ENCODE results near the gene MOK. TPM values are rescaled to one million over a fixed set of nuclear protein-coding genes. Genes with fewer than 3 reads are reported as not detected.

MOK gene
- total RNA-seq, 2 donors from 2014 or later, result 4.8 to 6.9 TPM

GRCh38 chr14:102182190-102182589, 122.8 kb downstream of the MOK start:
- intact Hi-C loops (cut with DNase I), result no loop called here
- H3K9me3 ChIP-seq, result no peaks in the 10 kb centered on the region
- H3K27me3 ChIP-seq, result no peaks in the 10 kb centered on the region
- H3K36me3 ChIP-seq, result no peaks in the 10 kb centered on the region
- TF ChIP-seq, protein P1, sequence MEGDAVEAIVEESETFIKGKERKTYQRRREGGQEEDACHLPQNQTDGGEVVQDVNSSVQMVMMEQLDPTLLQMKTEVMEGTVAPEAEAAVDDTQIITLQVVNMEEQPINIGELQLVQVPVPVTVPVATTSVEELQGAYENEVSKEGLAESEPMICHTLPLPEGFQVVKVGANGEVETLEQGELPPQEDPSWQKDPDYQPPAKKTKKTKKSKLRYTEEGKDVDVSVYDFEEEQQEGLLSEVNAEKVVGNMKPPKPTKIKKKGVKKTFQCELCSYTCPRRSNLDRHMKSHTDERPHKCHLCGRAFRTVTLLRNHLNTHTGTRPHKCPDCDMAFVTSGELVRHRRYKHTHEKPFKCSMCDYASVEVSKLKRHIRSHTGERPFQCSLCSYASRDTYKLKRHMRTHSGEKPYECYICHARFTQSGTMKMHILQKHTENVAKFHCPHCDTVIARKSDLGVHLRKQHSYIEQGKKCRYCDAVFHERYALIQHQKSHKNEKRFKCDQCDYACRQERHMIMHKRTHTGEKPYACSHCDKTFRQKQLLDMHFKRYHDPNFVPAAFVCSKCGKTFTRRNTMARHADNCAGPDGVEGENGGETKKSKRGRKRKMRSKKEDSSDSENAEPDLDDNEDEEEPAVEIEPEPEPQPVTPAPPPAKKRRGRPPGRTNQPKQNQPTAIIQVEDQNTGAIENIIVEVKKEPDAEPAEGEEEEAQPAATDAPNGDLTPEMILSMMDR (IDR thresholded peaks at IDR 0.05), result no peak
- H3K4me3 ChIP-seq, result no peak overlapping the region
- no peak overlapping the region for H3K27ac ChIP-seq
- DNase-seq, result no peak
- no peak overlapping the region for H3K9ac ChIP-seq (ENCODE audit: low read depth in 2 of 2, low read length in 2 of 2)
- no peaks in the 10 kb centered on the region for H3K4me1 ChIP-seq

GRCh38 chr14:102181187-102181586, 123.8 kb downstream of the MOK start:
- Histone ChIP-seq H3K9ac (ENCODE audit: low read depth in 2 of 2, low read length in 2 of 2) (no peak overlapping the region), H3K27ac (no peak overlapping the region), H3K9me3 (no peaks in the 10 kb centered on the region), H3K36me3 (no peaks in the 10 kb centered on the region), H3K27me3 (no peaks in the 10 kb centered on the region), H3K4me3 (no peak overlapping the region), H3K4me1 (no peaks in the 10 kb centered on the region)
- TF ChIP-seq, protein P1 (IDR thresholded peaks at IDR 0.05), result no peak
- DNase-seq, result no peak
- intact Hi-C loops (cut with DNase I), result no loop called here

DNA sequence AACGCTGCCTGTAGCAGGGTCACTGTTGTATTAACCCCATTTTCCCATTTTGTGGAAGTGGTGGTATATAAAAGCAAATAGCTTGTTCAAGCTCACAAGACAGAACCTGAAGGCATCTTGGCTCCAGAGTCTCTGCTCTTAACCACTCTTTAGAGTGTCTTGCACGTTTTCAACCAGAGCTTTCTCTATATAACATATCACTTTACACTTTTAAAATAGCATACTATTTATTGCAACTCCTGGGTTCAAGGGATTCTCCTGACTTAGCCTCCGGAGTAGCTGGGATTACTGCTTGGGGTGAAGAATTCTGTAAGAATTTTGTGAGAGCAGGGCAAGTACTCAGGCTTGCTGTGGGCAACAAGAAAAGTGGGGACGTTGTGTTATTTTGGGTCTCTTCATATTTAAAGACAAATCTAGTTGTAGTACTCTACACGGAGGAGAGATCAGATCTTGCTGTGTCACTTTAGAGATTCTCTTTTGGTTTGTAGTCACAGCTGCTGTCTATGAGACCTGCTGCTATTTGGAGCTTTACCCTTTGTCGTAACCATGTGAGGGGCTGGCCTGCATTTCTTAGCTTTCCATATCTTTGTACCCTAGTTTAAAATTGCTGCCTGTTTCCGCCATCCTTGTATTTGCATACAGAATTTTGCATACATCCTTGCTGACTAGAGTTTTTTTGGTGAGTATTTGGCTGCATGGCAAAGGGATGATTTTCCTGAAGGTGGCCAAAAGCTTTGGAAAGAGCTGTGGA, 124.5 kb downstream of the MOK start:
- no peak for DNase-seq
- Histone ChIP-seq H3K4me3 (no peak overlapping the region), H3K27ac (no peak overlapping the region), H3K27me3 (no peaks in the 10 kb centered on the region), H3K9me3 (no peaks in the 10 kb centered on the region), H3K36me3 (no peaks in the 10 kb centered on the region), H3K9ac (ENCODE audit: low read depth in 2 of 2, low read length in 2 of 2) (no peak overlapping the region), H3K4me1 (no peaks in the 10 kb centered on the region)
- TF ChIP-seq, protein P1 (IDR thresholded peaks at IDR 0.05), result no peak
- intact Hi-C loops (cut with DNase I), result no loop called here

Other genes with a start within 250 kb of the MOK start
- gene HSP90AA1, start 218.1 kb downstream of the MOK start, total RNA-seq, result 1,000 to 10,000 TPM in 1 of 2 donors, 100 to 1,000 TPM in 1; 357 to 1,349 TPM
- 10 to 100 TPM; 30.0 to 31.2 TPM for gene WDR20, start 165.3 kb downstream of the MOK start, total RNA-seq
- 10 to 100 TPM in 1 of 2 donors, 1 to 10 TPM in 1; 7.2 to 11.0 TPM for gene ZNF839, start 14.6 kb upstream of the MOK start, total RNA-seq
- gene CINP, start 57.7 kb upstream of the MOK start, total RNA-seq, result 10 to 100 TPM; 29.5 to 43.2 TPM
- 10 to 100 TPM; 16.5 to 18.2 TPM for gene TECPR2, start 57.8 kb upstream of the MOK start, total RNA-seq
- gene ANKRD9, start 204.6 kb upstream of the MOK start, total RNA-seq, result 100 to 1,000 TPM; 107 to 115 TPM